GM18951 (cell line): ENCODE data around the gene TSHR.

ENCODE experiments used
- POLR2A ChIP-seq: IDR thresholded peaks from 4 replicates; pipeline ENCODE4 v1.6.1; 2011; ENCODE audit warnings: mild to moderate bottlenecking; ENCODE audit not compliant: insufficient read length, insufficient read depth; ENCODE audit errors: extremely low read depth
- in situ Hi-C: fragments of 300-500 bp; cut with MboI; formaldehyde crosslinking; loops from one replicate; pipeline ENCODE4 v1.12.0; 2022; ENCODE audit warnings: low sequenced_read_pairs, mixed read lengths, inconsistent platforms; ENCODE audit not compliant: unreplicated experiment

TSHR gene

GRCh38 chr14:81172353-81172752 lies 216.9 kb downstream of the TSHR start:
- TF ChIP-seq POLR2A = no peak
- in situ Hi-C loops = loop anchor here (25.0 kb wide), 1 partner anchor 185 kb away; no protein-coding TSS in a partner anchor

- no peak for TF ChIP-seq POLR2A
- in situ Hi-C loops = loop anchor here (25.0 kb wide), 1 partner anchor 186 kb away; no protein-coding TSS in a partner anchor
These were observed 217.5 kb downstream of the TSHR start for GRCh38 chr14:81172881-81173280.

- TF ChIP-seq POLR2A = no peak
- in situ Hi-C loops = no loop called here
These were observed 220.8 kb downstream of the TSHR start for GRCh38 chr14:81176241-81176640.

DNA sequence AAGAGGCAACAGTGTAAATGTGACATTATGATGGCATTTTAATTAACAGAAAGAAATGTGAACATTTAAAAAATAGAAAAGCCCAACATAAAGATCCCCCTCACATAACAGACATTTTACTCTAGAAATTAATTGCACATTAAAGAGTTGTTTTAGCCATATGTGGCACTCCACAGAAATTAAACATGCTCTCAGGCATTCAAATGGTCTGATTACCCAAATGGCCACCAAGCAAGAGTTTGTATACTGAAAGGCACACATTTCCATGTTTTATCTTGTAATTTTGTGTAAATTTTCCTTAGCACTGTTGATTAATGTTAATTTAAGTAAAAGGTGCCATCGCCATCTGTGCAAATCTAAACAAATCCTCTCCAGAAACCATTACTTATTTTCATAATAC lies 221.8 kb downstream of the TSHR start:
- in situ Hi-C loops = no loop called here
- no peak for TF ChIP-seq POLR2A

DNA sequence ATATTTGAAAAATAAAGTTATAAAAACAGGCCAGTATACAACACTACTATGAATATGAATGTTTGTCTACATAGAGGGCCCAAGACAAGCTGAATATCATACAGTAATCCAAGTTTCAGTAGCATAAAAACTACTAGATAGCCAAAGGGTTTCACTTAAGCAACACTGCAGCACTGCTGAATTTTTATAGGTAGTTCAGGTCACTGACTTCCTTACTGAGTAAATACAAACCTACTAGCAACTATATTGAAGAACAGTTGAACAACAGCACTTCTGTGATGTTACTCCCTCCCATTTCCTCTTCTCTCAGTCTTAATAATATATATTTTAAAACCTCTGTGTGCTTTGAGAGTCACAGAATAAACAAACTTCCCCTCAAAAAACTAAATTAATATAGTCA lies 222.6 kb downstream of the TSHR start:
- in situ Hi-C loops = no loop called here
- no peak for TF ChIP-seq POLR2A

GRCh38 chr14:81179631-81180030 lies 224.2 kb downstream of the TSHR start:
- no peak for TF ChIP-seq POLR2A
- in situ Hi-C loops = no loop called here

DNA sequence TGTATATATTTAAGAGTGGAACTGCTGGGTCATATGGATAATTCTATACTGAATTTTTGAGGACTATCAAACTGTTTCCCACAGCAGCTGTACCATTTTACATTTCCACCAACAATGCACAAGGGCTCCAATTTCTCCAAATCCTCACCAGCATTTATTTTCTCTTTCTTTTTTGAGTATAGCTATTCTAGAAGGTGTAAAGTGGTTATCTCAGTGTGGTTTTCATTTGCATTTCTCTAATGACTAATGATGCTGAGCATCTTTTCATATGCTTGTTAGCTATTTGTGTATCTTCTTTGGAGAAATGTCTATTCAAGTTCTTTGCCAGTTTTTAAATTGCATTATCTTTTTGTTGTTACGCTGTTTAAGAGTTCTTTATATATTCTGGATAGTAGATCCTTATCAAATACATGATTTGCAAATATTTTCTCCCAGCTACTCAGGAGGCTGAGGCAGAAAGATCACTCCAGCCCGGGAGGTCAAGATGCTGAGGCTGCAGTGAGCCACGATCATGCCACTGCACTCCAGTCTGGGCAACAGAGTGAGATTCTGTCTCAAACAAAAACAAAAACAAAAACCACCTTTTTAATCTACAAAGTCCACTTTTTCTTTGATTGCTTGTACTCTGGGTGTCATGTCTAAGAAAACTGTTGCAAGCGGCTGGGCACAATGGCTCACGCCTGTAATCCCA lies 232.6 kb downstream of the TSHR start:
- no peak for TF ChIP-seq POLR2A
- in situ Hi-C loops = no loop called here

- no peak for TF ChIP-seq POLR2A
- in situ Hi-C loops = no loop called here
These were observed 237.2 kb downstream of the TSHR start for GRCh38 chr14:81192594-81192993.

DNA sequence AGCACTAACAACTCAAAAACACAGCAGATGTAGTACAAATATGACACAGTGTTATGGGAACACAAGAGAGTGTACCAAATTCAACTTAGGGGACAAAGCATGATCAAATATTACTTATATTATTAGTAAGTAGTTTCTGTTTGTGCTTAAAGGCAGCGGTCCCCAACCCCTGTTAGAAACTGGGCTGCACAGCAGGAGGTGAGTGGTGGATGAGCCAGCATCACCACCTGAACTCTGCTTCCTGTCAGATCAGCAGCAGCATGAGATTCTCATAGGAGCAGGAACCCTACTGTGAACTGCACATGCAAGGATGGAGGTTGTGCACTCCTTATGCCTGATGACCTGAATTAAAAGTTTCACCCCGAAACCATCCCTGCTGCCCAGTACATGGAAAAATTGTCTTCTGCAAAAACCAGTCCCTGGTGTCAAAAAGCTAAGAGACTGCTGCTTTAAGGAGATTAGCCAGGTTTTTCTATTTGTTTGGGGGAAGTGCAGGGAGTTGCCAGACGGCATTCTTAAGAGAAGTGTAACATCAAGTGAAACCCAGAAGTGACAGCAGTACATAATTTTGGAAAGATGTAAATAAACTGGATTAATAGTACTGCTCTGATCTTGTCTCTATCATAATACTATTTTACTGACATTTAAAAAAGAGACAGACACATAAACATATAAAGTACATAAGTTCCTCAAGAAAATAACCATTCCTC lies 238.7 kb downstream of the TSHR start:
- no peak for TF ChIP-seq POLR2A
- in situ Hi-C loops = no loop called here
